ENCODE measurements around the gene AOC2. TPM values are rescaled to one million over a fixed set of nuclear protein-coding genes. Genes with fewer than 3 reads are reported as not detected.
A peak's percentile ranks its signal among the peaks of the same experiment; 100 is the strongest.

Gene AOC2
- total and polyA plus RNA-seq, 2 of the 13 experiments (the other 11 are each of a cell fraction or from before 2014, with no cell fraction given) = 1.2 to 3.3 TPM

- peak; percentile 84; the same call in 1 of the 2 replicates for TF ChIP-seq WIZ (CRISPR knock-in tag; IDR thresholded peaks at IDR 0.05)
- TF ChIP-seq SRSF1 (optimal IDR thresholded peaks at IDR 0.05; ENCODE audit: low read depth, low read length) = no peak
- no peak for TF ChIP-seq ARID2 (CRISPR knock-in tag; IDR thresholded peaks at IDR 0.05; ENCODE audit: borderline replicate concordance)
- peak; percentile 59; the same call in 1 of the 2 replicates for TF ChIP-seq HOXA5 (CRISPR knock-in tag; IDR thresholded peaks at IDR 0.05)
- no peak for TF ChIP-seq DNMT1 (CRISPR knock-in tag; IDR thresholded peaks at IDR 0.05)
- TF ChIP-seq ATM (IDR thresholded peaks at IDR 0.05; ENCODE audit: borderline replicate concordance) = no peak
- TF ChIP-seq HBP1 (CRISPR knock-in tag; IDR thresholded peaks at IDR 0.05; ENCODE audit: low read depth) = no peak
- no peak for TF ChIP-seq MED13 (CRISPR knock-in tag; IDR thresholded peaks at IDR 0.05)
- peak; percentile 23; the same call in 1 of the 2 replicates for TF ChIP-seq ZFP91 (CRISPR knock-in tag; IDR thresholded peaks at IDR 0.05; ENCODE audit: borderline replicate concordance)
- peak; percentile 65; the same call in 1 of the 2 replicates for TF ChIP-seq POLR2G (IDR thresholded peaks at IDR 0.05; ENCODE audit: low read depth, low read length)
- peak; percentile 44; the same call in 1 of the 2 replicates for TF ChIP-seq HNF1A (IDR thresholded peaks at IDR 0.05; ENCODE audit: low read depth)
- peak; percentile 61; the same call in 1 of the 2 replicates for TF ChIP-seq HNF1A (CRISPR knock-in tag; IDR thresholded peaks at IDR 0.05; ENCODE audit: borderline replicate concordance)
- TF ChIP-seq ZNF180 (CRISPR knock-in tag; IDR thresholded peaks at IDR 0.05; ENCODE audit: borderline replicate concordance, low read depth) = no peak
- peak; percentile 9 for TF ChIP-seq TEAD3 (CRISPR knock-in tag; optimal IDR thresholded peaks at IDR 0.05; ENCODE audit: borderline replicate concordance)
- TF ChIP-seq ATF7 (IDR thresholded peaks at IDR 0.05) = no peak
- no peak for TF ChIP-seq ATF7 (CRISPR knock-in tag; IDR thresholded peaks at IDR 0.05)
- TF ChIP-seq FOXK1 (CRISPR knock-in tag; IDR thresholded peaks at IDR 0.05; ENCODE audit: borderline replicate concordance, low read depth) = no peak
- TF ChIP-seq ZNF615 (CRISPR knock-in tag; IDR thresholded peaks at IDR 0.05; ENCODE audit: borderline replicate concordance) = no peak
- TF ChIP-seq ZNF484 (CRISPR knock-in tag; IDR thresholded peaks at IDR 0.05; ENCODE audit: borderline replicate concordance, low read depth) = no peak
- 0 out of 2 replicates have a peak, but pooled peaks have one; percentile 78 for TF ChIP-seq ZNF543 (CRISPR knock-in tag; IDR thresholded peaks at IDR 0.05)
- TF ChIP-seq ERF (CRISPR knock-in tag; IDR thresholded peaks at IDR 0.05) = peak; percentile 52
- 0 out of 2 replicates have a peak, but pooled peaks have one; percentile 45 for TF ChIP-seq ZNF589 (CRISPR knock-in tag; conservative IDR thresholded peaks at IDR 0.05)
- no peak for TF ChIP-seq ZNF567 (CRISPR knock-in tag; IDR thresholded peaks at IDR 0.05; ENCODE audit: borderline replicate concordance)
Measured at GRCh38 chr17:42853968-42854790, 9.8 kb downstream of the AOC2 start (continued).

All from HepG2 (cell line).